ENCODE measurements around the gene RAD51B. TPM values are rescaled to one million over a fixed set of nuclear protein-coding genes. Genes with fewer than 3 reads are reported as not detected.

RAD51B gene
- total and polyA plus RNA-seq, 8 donors, result 10.8 to 18.3 (median 14.1) TPM

GRCh38 chr14:68625366-68626090 is 805.9 kb downstream of the RAD51B start:
- DNase-seq, result no peak
- H3K4me3 ChIP-seq, result no peak overlapping the region
- peaks cover 0 to 17% of the 10 kb centered on the region in 2 donors for H3K4me1 ChIP-seq
- no peaks in the 10 kb centered on the region for H3K36me3 ChIP-seq
- ATAC-seq, result no peak
- no peak for TF ChIP-seq CTCF (IDR thresholded peaks at IDR 0.05)
- intact Hi-C loops (cut with DNase I), result no loop called here
- H3K9me3 ChIP-seq, result no peaks in the 10 kb centered on the region
- H3K27me3 ChIP-seq, result peaks cover 0 to 19% of the 10 kb centered on the region in 2 donors
- H3K27ac ChIP-seq, result no peak overlapping the region

- H3K27me3 ChIP-seq, result peaks cover 0 to 19% of the 10 kb centered on the region in 2 donors
- no peaks in the 10 kb centered on the region for H3K9me3 ChIP-seq
- intact Hi-C loops (cut with DNase I), result no loop called here
- no peaks in the 10 kb centered on the region for H3K36me3 ChIP-seq
- H3K27ac ChIP-seq, result peak overlapping the region in 1 of 2 donors; percentile 7
- ATAC-seq (no peak), DNase-seq (no peak)
- peaks cover 0 to 17% of the 10 kb centered on the region in 2 donors for H3K4me1 ChIP-seq
- no peak for TF ChIP-seq CTCF (IDR thresholded peaks at IDR 0.05)
- H3K4me3 ChIP-seq, result no peak overlapping the region
These were observed 806.8 kb downstream of the RAD51B start for GRCh38 chr14:68626386-68626785.

GRCh38 chr14:68627050-68627867 is 807.7 kb downstream of the RAD51B start:
- DNase-seq (no peak), ATAC-seq (no peak)
- Histone ChIP-seq H3K27me3 (peaks cover 0 to 19% of the 10 kb centered on the region in 2 donors), H3K9me3 (no peaks in the 10 kb centered on the region), H3K27ac (peak overlapping the region in 1 of 2 donors; percentile 7), H3K4me1 (peaks cover 0 to 17% of the 10 kb centered on the region in 2 donors), H3K4me3 (no peak overlapping the region), H3K36me3 (no peaks in the 10 kb centered on the region)
- intact Hi-C loops (cut with DNase I), result no loop called here
- TF ChIP-seq CTCF (IDR thresholded peaks at IDR 0.05), result no peak

GRCh38 chr14:68627868-68628604 is 808.5 kb downstream of the RAD51B start:
- DNase-seq, result peak in 2 of 4 donors; percentile 79 to 90
- H3K4me3 ChIP-seq, result peak overlapping the region in 1 of 2 donors; percentile 26

More at GRCh38 chr14:68627868-68628604, 808.5 kb downstream of the RAD51B start:
- peaks cover 0 to 19% of the 10 kb centered on the region in 2 donors for H3K27me3 ChIP-seq
- no peaks in the 10 kb centered on the region for H3K36me3 ChIP-seq
- peaks cover 2 to 18% of the 10 kb centered on the region in 2 donors for H3K4me1 ChIP-seq
- TF ChIP-seq CTCF (IDR thresholded peaks at IDR 0.05), result no peak
- H3K9me3 ChIP-seq, result no peaks in the 10 kb centered on the region
- intact Hi-C loops (cut with DNase I), result no loop called here
- peak overlapping the region; percentile 76 to 83 for H3K27ac ChIP-seq
- ATAC-seq, result peak; percentile 80

All from left lung (tissue), 10 donors.